ENCODE measurements around the gene SP2. TPM values are rescaled to one million over a fixed set of nuclear protein-coding genes. Genes with fewer than 3 reads are reported as not detected.
A peak's percentile ranks its signal among the peaks of the same experiment; 100 is the strongest.

The SP2 gene
- total and polyA plus RNA-seq, 2 donors (not counting 1 experiment from before 2014, with no cell fraction given): 25.4 to 32.5 TPM

- Histone ChIP-seq H3K27me3 (replicated peaks in 1 of 4; ENCODE audit: control extremely low read depth in 1 of 4, control insufficient read depth in 3 of 4, insufficient read depth in 4 of 4, low read length in 3 of 4) (no peaks in the 10 kb centered on the region), H3K9ac (ENCODE audit: low read length) (peak overlapping the region; percentile 84), H3K4me3 (ENCODE audit: control extremely low read depth in 1 of 5, extremely low read depth in 1 of 5, insufficient read depth in 1 of 5, low read depth in 2 of 5, low read length in 4 of 5) (peak overlapping the region; percentile 49 to 97 (median 90)), H3K79me2 (ENCODE audit: control insufficient read depth, insufficient read depth, low read length) (peaks cover 45% of the 10 kb centered on the region), H2AFZ (ENCODE audit: insufficient read depth, low read depth, low read length, poor library complexity, severe bottlenecking) (peak overlapping the region; percentile 79), H3K36me3 (replicated peaks in 1 of 2; ENCODE audit: control extremely low read depth in 1 of 2, control insufficient read depth in 1 of 2, extremely low read depth in 1 of 2, insufficient read depth in 2 of 2, low read length in 1 of 2) (peaks cover 0 to 2% of the 10 kb centered on the region in 2 experiments), H4K20me1 (ENCODE audit: control insufficient read depth, insufficient read depth, low read length, poor library complexity, severe bottlenecking) (peaks cover 6% of the 10 kb centered on the region), H3K4me1 (ENCODE audit: control insufficient read depth in 2 of 2, insufficient read depth in 2 of 2, low read length in 2 of 2) (peaks cover 19 to 23% of the 10 kb centered on the region in 2 donors), H3K27ac (ENCODE audit: low read length in 2 of 2) (peak overlapping the region; percentile 62 to 98), H3K4me2 (replicated peaks; ENCODE audit: low read depth, low read length, poor library complexity, severe bottlenecking) (peak overlapping the region; percentile 81), H3K9me3 (ENCODE audit: control extremely low read depth in 1 of 3, control insufficient read depth in 2 of 3, insufficient read depth in 1 of 3, low read length in 2 of 3) (no peaks in the 10 kb centered on the region)
- Mint-ChIP-seq H3K27ac (peak overlapping the region; percentile 100), H3K9me3 (ENCODE audit: insufficient read depth) (no peaks in the 10 kb centered on the region), H3K4me1 (peaks cover 49% of the 10 kb centered on the region), H3K27me3 (no peaks in the 10 kb centered on the region), H3K4me3 (peak overlapping the region; percentile 96)
- DNase-seq (no peak), ATAC-seq (ENCODE audit: low read depth) (no peak)
- TF ChIP-seq, protein P1, sequence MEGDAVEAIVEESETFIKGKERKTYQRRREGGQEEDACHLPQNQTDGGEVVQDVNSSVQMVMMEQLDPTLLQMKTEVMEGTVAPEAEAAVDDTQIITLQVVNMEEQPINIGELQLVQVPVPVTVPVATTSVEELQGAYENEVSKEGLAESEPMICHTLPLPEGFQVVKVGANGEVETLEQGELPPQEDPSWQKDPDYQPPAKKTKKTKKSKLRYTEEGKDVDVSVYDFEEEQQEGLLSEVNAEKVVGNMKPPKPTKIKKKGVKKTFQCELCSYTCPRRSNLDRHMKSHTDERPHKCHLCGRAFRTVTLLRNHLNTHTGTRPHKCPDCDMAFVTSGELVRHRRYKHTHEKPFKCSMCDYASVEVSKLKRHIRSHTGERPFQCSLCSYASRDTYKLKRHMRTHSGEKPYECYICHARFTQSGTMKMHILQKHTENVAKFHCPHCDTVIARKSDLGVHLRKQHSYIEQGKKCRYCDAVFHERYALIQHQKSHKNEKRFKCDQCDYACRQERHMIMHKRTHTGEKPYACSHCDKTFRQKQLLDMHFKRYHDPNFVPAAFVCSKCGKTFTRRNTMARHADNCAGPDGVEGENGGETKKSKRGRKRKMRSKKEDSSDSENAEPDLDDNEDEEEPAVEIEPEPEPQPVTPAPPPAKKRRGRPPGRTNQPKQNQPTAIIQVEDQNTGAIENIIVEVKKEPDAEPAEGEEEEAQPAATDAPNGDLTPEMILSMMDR (IDR thresholded peaks at IDR 0.05): no peak
- no peak for TF ChIP-seq EZH2 (IDR thresholded peaks at IDR 0.05; ENCODE audit: borderline replicate concordance, insufficient read depth, low read depth, low read length, poor library complexity, severe bottlenecking)
- CTCF ChIA-PET: interaction anchor here (0.6 to 15.3 kb wide), 9 partner anchors 17 to 273 kb away, joined by 3 to 436 read pairs (median 4); partner anchors contain the start of genes CDK5RAP3, LRRC46, MRPL10 and SCRN2
- intact Hi-C loops (cut with micrococcal nuclease): loop anchor here (1.0 kb wide), 2 partner anchors 63 to 154 kb away; partner anchors contain the start of genes LRRC46, MRPL10 and NFE2L1
- POLR2A ChIA-PET: interaction anchor here (0.8 to 1.9 kb wide), 14 partner anchors 8 to 540 kb away, joined by 3 to 18 read pairs (median 8); partner anchors contain the start of genes CDK5RAP3, KPNB1, LRRC46 and MRPL10
- 36% methylated on average over 4 of the region's 11 CpGs for WGBS (ENCODE audit: insufficient coverage)
Observed at GRCh38 chr17:47894498-47895346, 1.3 kb upstream of the SP2 start.

Measured in B cell (primary cell).